ENCODE data around the gene PDS5A. TPM values are rescaled to one million over a fixed set of nuclear protein-coding genes. Genes with fewer than 3 reads are reported as not detected.

Gene PDS5A
- total RNA-seq, 1 experiment from 2014 or later: 48.0 TPM

Other genes starting within 250 kb of the PDS5A start
- gene N4BP2, start 78.9 kb upstream of the PDS5A start, total RNA-seq (2014; rRNA removed; shearing (Covaris generic)): 2.1 and 5.1 TPM in 2 replicates
- gene RHOH, start 219.1 kb upstream of the PDS5A start, total RNA-seq (2014; rRNA removed; shearing (Covaris generic)): 0.49 TPM in 1 of 2 replicates, not detected in the other